Spleen (tissue), 11 donors: ENCODE measurements around the gene CAMTA1. TPM values are rescaled to one million over a fixed set of nuclear protein-coding genes. Genes with fewer than 3 reads are reported as not detected.

Experiments
- DNase-seq: peaks from one replicate; pipeline ENCODE4 v3.0.0-alpha.2; 2020
- H3K27ac ChIP-seq, 8 donors: fragments of 200-600 bp; sonication (generic) in 7 of 8; 1 replicate in 4 of 8; 2 replicates in 4 of 8; pipeline versions ENCODE4 v1.5.0 to v1.8.0; 2016 to 2021; ENCODE audit warnings: inconsistent platforms in 4 of 8, mild to moderate bottlenecking in 4 of 8, moderate library complexity in 1 of 8
- H3K27me3 ChIP-seq, 7 donors: fragments of 200-600 bp; sonication (generic) in 6 of 7; replicated peaks in 1 of 7; 1 replicate in 4 of 7; 2 replicates in 3 of 7; pipeline versions ENCODE4 v1.5.0 to v1.8.0; 2016 to 2021; ENCODE audit warnings: inconsistent platforms in 3 of 7, mild to moderate bottlenecking in 1 of 7
- H3K36me3 ChIP-seq, 6 donors: fragments of 200-600 bp; sonication (generic) in 5 of 6; 1 replicate in 4 of 6; 2 replicates in 2 of 6; pipeline versions ENCODE4 v1.5.0 to v1.8.0; 2016 to 2021; ENCODE audit warnings: inconsistent platforms in 2 of 6
- H3K4me1 ChIP-seq, 6 donors: fragments of 200-600 bp; sonication (generic) in 5 of 6; 1 replicate in 3 of 6; 2 replicates in 3 of 6; pipeline versions ENCODE4 v1.5.0 to v1.8.0; 2016 to 2021; ENCODE audit warnings: inconsistent platforms in 3 of 6
- H3K4me3 ChIP-seq, 8 donors: fragments of 200-600 bp; sonication (generic) in 7 of 8; 1 replicate in 4 of 8; 2 replicates in 4 of 8; pipeline versions ENCODE4 v1.5.0 to v1.8.0; 2016 to 2021; ENCODE audit warnings: inconsistent platforms in 4 of 8, mild to moderate bottlenecking in 4 of 8, moderate library complexity in 2 of 8
- H3K9me3 ChIP-seq, 8 donors: fragments of 200-600 bp; sonication (generic) in 7 of 8; 1 replicate in 4 of 8; 2 replicates in 4 of 8; pipeline versions ENCODE4 v1.5.0 to v1.8.0; 2016 to 2021; ENCODE audit warnings: inconsistent platforms in 4 of 8
- CTCF ChIP-seq, 11 experiments: fragments of 200-600 bp in 7 of 11; fragments of 450-650 bp in 4 of 11; sonication (generic) in 4 of 11; IDR thresholded peaks in 8 of 11; conservative IDR thresholded peaks in 3 of 11; 1 replicate in 7 of 11; 2 replicates in 4 of 11; pipeline versions ENCODE4 v1.4.0 to v1.8.0; 2016 to 2021; ENCODE audit warnings: antibody characterized with exemption in 11 of 11, inconsistent platforms in 4 of 11, mild to moderate bottlenecking in 1 of 11
- POLR2A ChIP-seq, 3 donors: fragments of 450-650 bp; IDR thresholded peaks; one replicate each; pipeline ENCODE4 v1.5.1; 2017; ENCODE audit warnings: antibody characterized with exemption in 3 of 3, mild to moderate bottlenecking in 1 of 3
- POLR2AphosphoS5 ChIP-seq, 3 donors: sonication (generic); formaldehyde crosslinking; IDR thresholded peaks; one replicate each; pipeline ENCODE4 v1.5.1; 2017; ENCODE audit warnings: antibody characterized with exemption in 3 of 3
- WGBS, 5 donors: extraction: QIAGEN DNeasy Blood & Tissue Kit in 3 of 5; methylation state at CpG; one replicate each; pipeline versions ENCODE4 v1.1.5 to v1.1.7; 2013 to 2018; 5-methylcytosine and 5-hydroxymethylcytosine counted together
- intact Hi-C: fragments of 100-400 bp; cut with DNase I; formaldehyde crosslinking; loops from one replicate; pipeline ENCODE4 v1.15.0; 2023; ENCODE audit warnings: low total_unique reads
- polyA plus RNA-seq, 3 donors: library from polyadenylated mRNA; stranded (reverse); fragments of 200-250 nt; gene quantifications; one replicate each; pipeline ENCODE4 v1.2.1, GENCODE V29; 2013
- total RNA-seq, 7 donors: library from RNA; depleted of rRNA in 3 of 7; stranded (reverse); fragments of >200 nt in 3 of 7; fragmentation: NEBNext Ultra II Directional in 4 of 7; extraction: Animal tissue kit (Norgen Biotek cat#: 25700) in 4 of 7; gene quantifications; one replicate each; pipeline versions ENCODE4 v1.1.0 to v1.2.1, GENCODE V29; 2016 to 2021
- donor health status: healthy with polysubstance abuse.
- donor health status: DM: no; HTN: no; CAD: no; lungs with moderate emphysema.
- donor health status: DM: no; HTN: no; CAD: no.
- donor health status: Bipolar disorder and iron deficiency.
- donor health status: healthy.
- donor health status: DM: no; HTN: no; CAD: no.
- donor health status: DM: yes; HTN: yes; CAD: no.

Gene CAMTA1
- total and polyA plus RNA-seq, 10 donors, result 53.0 to 106 (median 77.3) TPM

- 48 to 72% (median 54%) methylated on average over 5 of the region's 5 CpGs for WGBS, 5 donors
- no peak overlapping the region for H3K4me3 ChIP-seq
- DNase-seq, result no peak
- H3K36me3 ChIP-seq, result no peaks in the 10 kb centered on the region
- no peak for TF ChIP-seq CTCF (IDR thresholded peaks at IDR 0.05 in 8 of 11, conservative IDR thresholded peaks at IDR 0.05 in 3 of 11)
- TF ChIP-seq POLR2A (IDR thresholded peaks at IDR 0.05), result no peak
- no peak for TF ChIP-seq POLR2AphosphoS5 (IDR thresholded peaks at IDR 0.05)
- peaks cover 0 to 54% (median 21%) of the 10 kb centered on the region in 7 donors for H3K27me3 ChIP-seq
- intact Hi-C loops, result no loop called here
- H3K27ac ChIP-seq, result no peak overlapping the region
- H3K4me1 ChIP-seq, result peaks cover 0 to 27% (median 14%) of the 10 kb centered on the region in 6 donors
- H3K9me3 ChIP-seq, result no peaks in the 10 kb centered on the region
Measured at GRCh38 chr1:7702365-7702764, 917.1 kb downstream of the CAMTA1 start.

GRCh38 chr1:7703321-7704213 is 918.3 kb downstream of the CAMTA1 start:
- Histone ChIP-seq H3K36me3 (no peaks in the 10 kb centered on the region), H3K4me1 (peaks cover 0 to 27% (median 14%) of the 10 kb centered on the region in 6 donors), H3K27ac (peak overlapping the region in 5 of 8 donors; percentile 26 to 88 (median 56)), H3K4me3 (peak overlapping the region; percentile 15 to 75 (median 36)), H3K9me3 (no peaks in the 10 kb centered on the region), H3K27me3 (peaks cover 0 to 66% (median 23%) of the 10 kb centered on the region in 7 donors)
- DNase-seq, result peak; percentile 84
- intact Hi-C loops, result no loop called here
- TF ChIP-seq POLR2A (IDR thresholded peaks at IDR 0.05) (no peak), POLR2AphosphoS5 (IDR thresholded peaks at IDR 0.05) (no peak), CTCF (IDR thresholded peaks at IDR 0.05 in 8 of 11, conservative IDR thresholded peaks at IDR 0.05 in 3 of 11) (no peak)
- WGBS, 5 donors, result 10 to 23% (median 13%) methylated on average over 23 to 60 of the region's 60 CpGs

- 0 to 3% (median 2%) methylated on average over 35 to 151 of the region's 151 CpGs; no CpG with 5 or more reads in 1 of the 5 donors for WGBS, 5 donors
- Histone ChIP-seq H3K4me1 (peaks cover 0 to 27% (median 14%) of the 10 kb centered on the region in 6 donors), H3K9me3 (no peaks in the 10 kb centered on the region), H3K4me3 (peak overlapping the region; percentile 30 to 75 (median 44)), H3K36me3 (no peaks in the 10 kb centered on the region), H3K27me3 (peaks cover 0 to 72% (median 23%) of the 10 kb centered on the region in 7 donors), H3K27ac (peak overlapping the region in 6 of 8 donors; percentile 71 to 88 (median 85))
- intact Hi-C loops, result no loop called here
- DNase-seq, result peak; percentile 96
- TF ChIP-seq POLR2A (IDR thresholded peaks at IDR 0.05), result no peak
- peak; percentile 74 to 81 (median 80) for TF ChIP-seq POLR2AphosphoS5 (IDR thresholded peaks at IDR 0.05)
- peak in 2 of 11 experiments; percentile 5 to 32 for TF ChIP-seq CTCF (IDR thresholded peaks at IDR 0.05 in 8 of 11, conservative IDR thresholded peaks at IDR 0.05 in 3 of 11)
Measured at GRCh38 chr1:7704214-7705047, 919.2 kb downstream of the CAMTA1 start.
